ENCODE measurements around the gene ALDH1A3.
A peak's percentile ranks its signal among the peaks of the same experiment; 100 is the strongest.

Gene ALDH1A3

GRCh38 chr15:100919481-100920405 lies 40.1 kb downstream of the ALDH1A3 start:
- Histone ChIP-seq H3K4me3 (peak overlapping the region; percentile 41 to 85 (median 70)), H3K27ac (peak overlapping the region; percentile 31 to 95 (median 80))

GRCh38 chr15:100920516-100921135 lies 41.0 kb downstream of the ALDH1A3 start:
- peak overlapping the region in 1 of 7 experiments; percentile 56 for H3K4me3 ChIP-seq
- H3K27ac ChIP-seq, result peak overlapping the region in 2 of 21 experiments; percentile 88 to 95

- Histone ChIP-seq H3K27ac (peak overlapping the region in 9 of 21 experiments; percentile 1 to 73 (median 41)), H3K4me3 (no peak overlapping the region)
Measured at GRCh38 chr15:100922192-100923040, 42.8 kb downstream of the ALDH1A3 start.

- no peak overlapping the region for H3K4me3 ChIP-seq
- peak overlapping the region in 8 of 21 experiments; percentile 1 to 73 (median 46) for H3K27ac ChIP-seq
Measured at GRCh38 chr15:100923076-100923475, 43.4 kb downstream of the ALDH1A3 start.

GRCh38 chr15:100923902-100924301 lies 44.3 kb downstream of the ALDH1A3 start:
- H3K4me3 ChIP-seq, result no peak overlapping the region
- H3K27ac ChIP-seq, result no peak overlapping the region

GRCh38 chr15:100924436-100924835 lies 44.8 kb downstream of the ALDH1A3 start:
- Histone ChIP-seq H3K4me3 (no peak overlapping the region), H3K27ac (no peak overlapping the region)

- Histone ChIP-seq H3K4me3 (no peak overlapping the region), H3K27ac (no peak overlapping the region)
Measured at GRCh38 chr15:100925480-100925879, 45.8 kb downstream of the ALDH1A3 start.

GRCh38 chr15:100926258-100926657 lies 46.6 kb downstream of the ALDH1A3 start:
- no peak overlapping the region for H3K27ac ChIP-seq
- no peak overlapping the region for H3K4me3 ChIP-seq

GRCh38 chr15:100926971-100927756 lies 47.5 kb downstream of the ALDH1A3 start:
- H3K4me3 ChIP-seq, result no peak overlapping the region
- no peak overlapping the region for H3K27ac ChIP-seq

- no peak overlapping the region for H3K4me3 ChIP-seq
- peak overlapping the region in 11 of 21 experiments; percentile 7 to 62 (median 26) for H3K27ac ChIP-seq
Measured at GRCh38 chr15:100928632-100929280, 49.1 kb downstream of the ALDH1A3 start.

GRCh38 chr15:100929641-100930042 lies 50.0 kb downstream of the ALDH1A3 start:
- peak overlapping the region in 9 of 21 experiments; percentile 10 to 62 (median 26) for H3K27ac ChIP-seq
- H3K4me3 ChIP-seq, result no peak overlapping the region

- peak overlapping the region in 1 of 21 experiments; percentile 49 for H3K27ac ChIP-seq
- no peak overlapping the region for H3K4me3 ChIP-seq
Measured at GRCh38 chr15:100930306-100930848, 50.7 kb downstream of the ALDH1A3 start.

- H3K4me3 ChIP-seq, result no peak overlapping the region
- H3K27ac ChIP-seq, result no peak overlapping the region
Measured at GRCh38 chr15:100931143-100931890, 51.7 kb downstream of the ALDH1A3 start.

- no peak overlapping the region for H3K4me3 ChIP-seq
- H3K27ac ChIP-seq, result no peak overlapping the region
Measured at GRCh38 chr15:100932676-100933348, 53.2 kb downstream of the ALDH1A3 start.

- H3K4me3 ChIP-seq, result no peak overlapping the region
Measured at GRCh38 chr15:100934166-100934565, 54.5 kb downstream of the ALDH1A3 start.

GRCh38 chr15:100934726-100935125 lies 55.1 kb downstream of the ALDH1A3 start:
- Histone ChIP-seq H3K27ac (no peak overlapping the region), H3K4me3 (no peak overlapping the region)

More at GRCh38 chr15:100934166-100934565, 54.5 kb downstream of the ALDH1A3 start:
- no peak overlapping the region for H3K27ac ChIP-seq

GRCh38 chr15:100937171-100937570 lies 57.5 kb downstream of the ALDH1A3 start:
- Histone ChIP-seq H3K4me3 (no peak overlapping the region), H3K27ac (no peak overlapping the region)

Data from skin epidermis (tissue), 12 donors.